Measurements from ENCODE around the gene SCUBE1.
A peak's percentile ranks its signal among the peaks of the same experiment; 100 is the strongest.

Gene SCUBE1

DNA sequence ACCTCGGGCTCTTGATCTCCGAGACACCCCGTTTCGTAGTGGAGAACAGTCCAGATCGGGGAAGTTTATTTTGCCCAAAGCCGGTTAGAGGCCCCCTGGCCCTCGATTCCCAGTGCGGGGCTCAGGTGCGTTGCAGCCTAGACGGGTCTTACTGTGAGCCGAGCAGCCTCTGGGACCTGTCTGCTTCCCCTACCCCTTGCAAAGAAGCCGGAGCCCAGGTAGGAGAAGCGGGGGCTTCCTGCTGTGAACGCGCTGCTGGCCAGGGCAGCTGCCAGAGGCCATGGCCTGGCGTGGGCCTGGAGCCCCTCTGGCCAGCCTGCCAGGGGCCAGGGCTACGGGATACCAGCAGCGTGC, 191.2 kb downstream of the SCUBE1 start:
- no peak for DNase-seq

DNA sequence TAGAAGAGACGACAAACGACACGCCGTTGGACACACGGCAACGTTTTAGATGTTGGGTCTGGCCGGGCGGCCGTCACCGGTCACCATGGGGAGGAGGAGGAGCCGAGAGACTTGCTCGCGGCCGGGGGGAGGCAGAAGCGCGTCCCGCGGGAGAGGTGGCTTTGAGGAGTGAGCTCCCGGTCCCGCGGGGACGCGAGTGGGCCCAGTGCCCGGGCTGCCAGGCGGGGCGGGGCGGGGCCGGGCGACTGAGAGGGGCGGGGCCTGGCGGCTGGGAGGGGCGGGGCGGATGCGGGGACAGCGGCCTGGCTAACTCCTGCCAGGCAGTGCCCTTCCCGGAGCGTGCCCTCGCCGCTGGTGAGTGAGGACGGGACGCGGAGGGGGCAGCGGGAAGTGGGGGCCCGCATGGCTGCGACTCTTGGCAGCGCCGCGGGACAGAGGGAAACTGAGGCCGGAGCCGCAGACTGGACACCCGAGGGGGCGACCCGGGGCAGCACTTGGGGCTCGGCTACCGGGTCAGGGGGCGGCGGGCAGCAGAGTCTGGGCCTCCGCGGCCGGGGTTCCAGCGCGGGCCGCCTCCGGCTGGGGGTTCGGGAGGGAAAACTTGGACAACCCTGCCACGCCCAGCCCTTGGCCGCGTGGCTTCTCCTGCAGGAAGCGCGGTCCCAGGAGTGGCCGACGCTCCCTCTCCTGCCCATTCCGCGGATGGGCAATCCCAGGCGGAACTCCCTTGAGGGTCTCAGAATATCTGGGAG, 191.7 kb downstream of the SCUBE1 start, which contains the start of gene TSPO:
TSPO (plus strand) TSS at position 309 of the 752 bp plus-strand sequence. CDS start 7,680 bp downstream, outside the sequence.
- DNase-seq = peak; percentile 44 to 73

DNA sequence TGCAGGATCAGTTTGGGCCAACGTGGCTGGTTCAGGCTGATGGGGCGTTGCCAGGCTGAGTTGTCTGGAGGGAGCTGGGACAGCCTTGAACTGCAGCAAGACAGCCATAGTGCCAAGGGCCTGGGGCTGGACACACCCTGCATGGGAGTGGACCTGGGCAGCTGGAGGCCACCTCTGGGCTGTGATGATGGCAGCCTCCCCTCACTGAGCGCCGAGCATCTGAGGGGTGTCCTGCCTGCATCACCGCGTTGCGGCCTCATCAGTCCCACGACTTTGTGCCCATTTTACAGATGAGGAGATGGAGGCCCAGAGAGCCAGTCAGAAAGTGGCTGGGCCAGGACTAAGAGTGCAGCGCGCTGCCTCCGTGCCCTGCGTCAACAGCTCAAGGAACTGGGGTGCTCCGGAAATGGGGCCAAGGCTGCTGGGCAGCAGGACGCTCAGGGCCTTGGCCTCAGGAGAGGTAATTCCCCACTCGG, 192.4 kb downstream of the SCUBE1 start:
- DNase-seq = no peak

DNA sequence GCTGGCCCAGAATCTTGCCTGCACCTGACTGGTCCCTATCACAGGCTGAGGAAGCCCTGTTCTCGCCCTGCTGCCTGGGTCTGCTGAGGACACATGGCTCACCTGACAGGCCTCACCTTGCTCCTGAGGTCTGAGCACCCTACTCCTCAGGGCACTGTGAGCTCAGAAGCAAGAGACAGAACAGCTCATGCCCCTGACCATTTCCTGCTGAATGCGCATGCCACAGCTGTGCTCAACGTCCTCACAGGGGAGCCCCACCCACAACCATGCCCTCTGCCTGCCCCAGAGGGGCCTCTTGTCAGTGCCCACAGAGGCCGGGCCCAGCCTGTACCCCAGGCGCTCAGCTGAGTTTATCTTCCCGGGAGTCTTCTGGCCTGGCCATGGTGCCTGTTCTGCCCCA, 194.6 kb downstream of the SCUBE1 start:
- DNase-seq = no peak

DNA sequence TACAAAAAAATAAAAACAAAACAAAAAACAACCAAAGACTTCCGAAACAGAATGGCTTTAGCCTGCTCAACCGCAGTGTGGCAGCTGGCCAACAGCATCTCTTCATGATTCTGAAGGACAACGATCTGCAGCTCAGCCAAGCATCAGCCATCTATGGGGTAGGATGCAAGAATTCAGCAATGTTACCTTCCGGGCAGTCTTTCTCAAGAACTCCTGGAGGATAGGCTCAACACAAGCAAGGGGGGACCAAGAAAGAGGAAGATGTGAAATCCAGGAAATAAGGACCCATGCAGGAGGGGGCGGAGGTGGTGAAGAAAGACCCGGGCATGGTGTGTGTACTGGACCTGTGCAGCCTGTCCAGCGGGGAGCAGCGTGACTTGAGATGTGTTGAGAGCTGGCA, 195.4 kb downstream of the SCUBE1 start:
- DNase-seq = no peak

All from stimulated activated CD4-positive, alpha-beta T cell treated with anti-CD3 and anti-CD28 coated beads, Interleukin-4, amount 100 ng/mL, for 4 hours (primary cell).